ENCODE results near the gene ZNF638.

ZNF638 gene

GRCh38 chr2:71464389-71464788 is 132.8 kb downstream of the ZNF638 start:
- Histone ChIP-seq H3K4me1 (ENCODE audit: control insufficient read depth in 1 of 2, insufficient read depth in 2 of 2, low read length in 2 of 2) (peaks cover 4 to 7% of the 10 kb centered on the region in 2 experiments), H3K23ac (ENCODE audit: low read length) (no peak overlapping the region), H3K79me1 (ENCODE audit: low read length) (no peaks in the 10 kb centered on the region), H4K8ac (ENCODE audit: low read depth, low read length) (no peak overlapping the region), H3K4ac (ENCODE audit: low read depth, low read length) (no peak overlapping the region), H4K91ac (ENCODE audit: low read depth, low read length) (no peak overlapping the region), H2BK120ac (ENCODE audit: insufficient read depth, low read length, poor library complexity) (no peak overlapping the region), H3K36me3 (ENCODE audit: control insufficient read depth in 1 of 2, insufficient read depth in 2 of 2, low read length in 2 of 2) (no peaks in the 10 kb centered on the region), H2AFZ (ENCODE audit: insufficient read depth, low read length, poor library complexity) (no peak overlapping the region), H3K79me2 (ENCODE audit: control insufficient read depth, insufficient read depth, low read length, poor library complexity) (no peaks in the 10 kb centered on the region), H3K9ac (ENCODE audit: low read length) (no peak overlapping the region), H3K18ac (ENCODE audit: low read length) (no peak overlapping the region), H3K4me3 (ENCODE audit: low read depth, low read length) (no peak overlapping the region), H3K27ac (ENCODE audit: low read depth, low read length) (no peak overlapping the region), H4K12ac (ENCODE audit: low read depth, low read length) (no peak overlapping the region), H3K14ac (ENCODE audit: low read length) (no peak overlapping the region), H3K4me2 (ENCODE audit: low read length) (no peak overlapping the region), H2BK5ac (ENCODE audit: low read depth, low read length, poor library complexity) (no peak overlapping the region), H3K27me3 (ENCODE audit: insufficient read depth, low read length) (peaks cover 30% of the 10 kb centered on the region), H2AK5ac (ENCODE audit: low read length) (no peak overlapping the region), H2BK12ac (ENCODE audit: low read length) (no peak overlapping the region), H3K9me3 (ENCODE audit: insufficient read depth, low read depth, low read length) (peaks cover 5% of the 10 kb centered on the region)
- no CpG with 5 or more reads among the region's 6 CpGs for WGBS (ENCODE audit: extremely low coverage, insufficient coverage, insufficient read length)
- no peak for DNase-seq

GRCh38 chr2:71465356-71465755 is 133.8 kb downstream of the ZNF638 start:
- Histone ChIP-seq H3K23ac (ENCODE audit: low read length) (no peak overlapping the region), H2AK5ac (ENCODE audit: low read length) (no peak overlapping the region)

GRCh38 chr2:71465961-71466300 is 134.3 kb downstream of the ZNF638 start:
- Histone ChIP-seq H2AK5ac (ENCODE audit: low read length) (no peak overlapping the region), H3K9me3 (ENCODE audit: insufficient read depth, low read depth, low read length) (peaks cover 5% of the 10 kb centered on the region), H4K91ac (ENCODE audit: low read depth, low read length) (no peak overlapping the region), H3K27me3 (ENCODE audit: insufficient read depth, low read length) (peaks cover 30% of the 10 kb centered on the region), H3K9ac (ENCODE audit: low read length) (no peak overlapping the region), H3K4ac (ENCODE audit: low read depth, low read length) (no peak overlapping the region), H2BK120ac (ENCODE audit: insufficient read depth, low read length, poor library complexity) (no peak overlapping the region), H3K79me1 (ENCODE audit: low read length) (no peaks in the 10 kb centered on the region), H3K14ac (ENCODE audit: low read length) (no peak overlapping the region), H3K36me3 (ENCODE audit: control insufficient read depth in 1 of 2, insufficient read depth in 2 of 2, low read length in 2 of 2) (no peaks in the 10 kb centered on the region), H3K18ac (ENCODE audit: low read length) (peak overlapping the region; percentile 7), H3K4me3 (ENCODE audit: low read depth, low read length) (peak overlapping the region; percentile 68), H3K4me1 (ENCODE audit: control insufficient read depth in 1 of 2, insufficient read depth in 2 of 2, low read length in 2 of 2) (peaks cover 4 to 7% of the 10 kb centered on the region in 2 experiments), H2BK5ac (ENCODE audit: low read depth, low read length, poor library complexity) (no peak overlapping the region), H3K27ac (ENCODE audit: low read depth, low read length) (no peak overlapping the region), H4K8ac (ENCODE audit: low read depth, low read length) (no peak overlapping the region), H3K23ac (ENCODE audit: low read length) (no peak overlapping the region), H2AFZ (ENCODE audit: insufficient read depth, low read length, poor library complexity) (no peak overlapping the region), H4K12ac (ENCODE audit: low read depth, low read length) (no peak overlapping the region), H2BK12ac (ENCODE audit: low read length) (no peak overlapping the region), H3K79me2 (ENCODE audit: control insufficient read depth, insufficient read depth, low read length, poor library complexity) (no peaks in the 10 kb centered on the region), H3K4me2 (ENCODE audit: low read length) (peak overlapping the region; percentile 79)
- WGBS (ENCODE audit: extremely low coverage, insufficient coverage, insufficient read length), result no CpG with 5 or more reads among the region's 23 CpGs
- DNase-seq, result no peak

More at GRCh38 chr2:71465356-71465755, 133.8 kb downstream of the ZNF638 start:
- Histone ChIP-seq H3K9ac (ENCODE audit: low read length) (no peak overlapping the region), H3K4me2 (ENCODE audit: low read length) (no peak overlapping the region), H3K14ac (ENCODE audit: low read length) (no peak overlapping the region), H3K27ac (ENCODE audit: low read depth, low read length) (no peak overlapping the region), H4K91ac (ENCODE audit: low read depth, low read length) (no peak overlapping the region), H3K27me3 (ENCODE audit: insufficient read depth, low read length) (peaks cover 30% of the 10 kb centered on the region), H2BK120ac (ENCODE audit: insufficient read depth, low read length, poor library complexity) (no peak overlapping the region), H3K4ac (ENCODE audit: low read depth, low read length) (no peak overlapping the region), H3K9me3 (ENCODE audit: insufficient read depth, low read depth, low read length) (peaks cover 5% of the 10 kb centered on the region), H3K4me3 (ENCODE audit: low read depth, low read length) (no peak overlapping the region), H3K36me3 (ENCODE audit: control insufficient read depth in 1 of 2, insufficient read depth in 2 of 2, low read length in 2 of 2) (no peaks in the 10 kb centered on the region), H3K4me1 (ENCODE audit: control insufficient read depth in 1 of 2, insufficient read depth in 2 of 2, low read length in 2 of 2) (peaks cover 4 to 7% of the 10 kb centered on the region in 2 experiments), H3K79me2 (ENCODE audit: control insufficient read depth, insufficient read depth, low read length, poor library complexity) (no peaks in the 10 kb centered on the region), H3K79me1 (ENCODE audit: low read length) (no peaks in the 10 kb centered on the region), H2BK5ac (ENCODE audit: low read depth, low read length, poor library complexity) (no peak overlapping the region), H2BK12ac (ENCODE audit: low read length) (no peak overlapping the region), H2AFZ (ENCODE audit: insufficient read depth, low read length, poor library complexity) (no peak overlapping the region), H4K12ac (ENCODE audit: low read depth, low read length) (no peak overlapping the region), H4K8ac (ENCODE audit: low read depth, low read length) (no peak overlapping the region), H3K18ac (ENCODE audit: low read length) (no peak overlapping the region)
- no CpG with 5 or more reads among the region's 11 CpGs for WGBS (ENCODE audit: extremely low coverage, insufficient coverage, insufficient read length)
- no peak for DNase-seq

- Histone ChIP-seq H4K8ac (ENCODE audit: low read depth, low read length) (no peak overlapping the region), H4K12ac (ENCODE audit: low read depth, low read length) (no peak overlapping the region), H3K4me2 (ENCODE audit: low read length) (peak overlapping the region; percentile 79), H3K79me2 (ENCODE audit: control insufficient read depth, insufficient read depth, low read length, poor library complexity) (no peaks in the 10 kb centered on the region), H2BK12ac (ENCODE audit: low read length) (no peak overlapping the region), H3K36me3 (ENCODE audit: control insufficient read depth in 1 of 2, insufficient read depth in 2 of 2, low read length in 2 of 2) (no peaks in the 10 kb centered on the region), H3K4ac (ENCODE audit: low read depth, low read length) (no peak overlapping the region), H2AFZ (ENCODE audit: insufficient read depth, low read length, poor library complexity) (peak overlapping the region; percentile 7), H2AK5ac (ENCODE audit: low read length) (no peak overlapping the region), H3K9ac (ENCODE audit: low read length) (no peak overlapping the region), H3K4me3 (ENCODE audit: low read depth, low read length) (peak overlapping the region; percentile 68), H4K91ac (ENCODE audit: low read depth, low read length) (no peak overlapping the region), H2BK120ac (ENCODE audit: insufficient read depth, low read length, poor library complexity) (no peak overlapping the region), H3K18ac (ENCODE audit: low read length) (peak overlapping the region; percentile 9), H3K4me1 (ENCODE audit: control insufficient read depth in 1 of 2, insufficient read depth in 2 of 2, low read length in 2 of 2) (peaks cover 4 to 7% of the 10 kb centered on the region in 2 experiments), H2BK5ac (ENCODE audit: low read depth, low read length, poor library complexity) (no peak overlapping the region), H3K23ac (ENCODE audit: low read length) (no peak overlapping the region), H3K79me1 (ENCODE audit: low read length) (no peaks in the 10 kb centered on the region), H3K9me3 (ENCODE audit: insufficient read depth, low read depth, low read length) (peaks cover 5% of the 10 kb centered on the region), H3K14ac (ENCODE audit: low read length) (no peak overlapping the region), H3K27me3 (ENCODE audit: insufficient read depth, low read length) (peaks cover 30% of the 10 kb centered on the region), H3K27ac (ENCODE audit: low read depth, low read length) (no peak overlapping the region)
- WGBS (ENCODE audit: extremely low coverage, insufficient coverage, insufficient read length), result no CpG with 5 or more reads among the region's 78 CpGs
- DNase-seq, result peak; percentile 30 to 68
Measured at GRCh38 chr2:71466301-71467179, 135.0 kb downstream of the ZNF638 start.
